GM19193 (cell line): ENCODE measurements around the gene SLC7A6OS.

Experiments used
- POLR2A ChIP-seq: IDR thresholded peaks from 4 replicates; pipeline ENCODE4 v1.6.1; 2011; ENCODE audit not compliant: insufficient read depth, insufficient read length; ENCODE audit errors: extremely low read depth

Gene SLC7A6OS

DNA sequence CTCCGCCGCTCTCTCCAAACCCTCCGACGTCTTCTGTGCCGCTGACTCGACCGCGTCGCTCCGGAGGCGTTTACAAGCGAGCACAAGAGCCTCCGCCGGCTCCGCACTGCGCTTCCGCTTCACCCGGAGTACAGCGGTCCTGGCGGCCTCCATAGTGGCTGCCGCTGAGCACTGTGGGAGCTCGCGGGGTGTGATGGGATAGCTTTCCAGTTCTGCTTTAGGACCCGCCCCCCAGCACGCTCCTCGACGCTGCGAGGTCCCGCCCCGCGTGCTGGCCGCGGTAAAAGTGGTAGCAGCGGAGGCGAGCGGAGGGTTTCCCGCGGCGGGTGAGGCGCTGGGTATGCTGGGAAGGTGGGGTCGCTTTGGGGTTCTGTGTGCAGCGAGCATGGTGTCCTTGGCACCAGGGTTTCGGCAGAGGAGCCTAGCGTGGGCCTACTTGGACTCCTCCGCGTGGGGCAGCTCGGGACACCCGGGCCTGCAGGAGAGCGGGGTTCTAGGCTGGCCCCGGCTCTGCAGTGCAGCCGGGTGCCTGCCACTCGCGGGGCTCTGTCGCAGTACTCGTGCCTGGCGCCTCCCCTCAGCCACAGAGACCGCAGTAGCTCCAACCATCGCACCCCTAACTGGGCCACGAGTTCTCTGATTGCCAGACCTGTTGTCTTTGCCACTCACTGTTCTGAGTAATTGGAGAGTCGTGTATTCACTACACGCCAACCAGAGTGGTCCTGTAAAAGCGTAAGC lies at the start of gene SLC7A6OS, which contains the start of gene PRMT7:
SLC7A6OS (minus strand) TSS at position 173 of the 738 bp plus-strand sequence; CDS start at position 153, 20 bp downstream.
PRMT7 (plus strand) TSS at position 246 of the 738 bp plus-strand sequence. CDS start 4,961 bp downstream, outside the sequence.
- TF ChIP-seq POLR2A: peak; percentile 96

DNA sequence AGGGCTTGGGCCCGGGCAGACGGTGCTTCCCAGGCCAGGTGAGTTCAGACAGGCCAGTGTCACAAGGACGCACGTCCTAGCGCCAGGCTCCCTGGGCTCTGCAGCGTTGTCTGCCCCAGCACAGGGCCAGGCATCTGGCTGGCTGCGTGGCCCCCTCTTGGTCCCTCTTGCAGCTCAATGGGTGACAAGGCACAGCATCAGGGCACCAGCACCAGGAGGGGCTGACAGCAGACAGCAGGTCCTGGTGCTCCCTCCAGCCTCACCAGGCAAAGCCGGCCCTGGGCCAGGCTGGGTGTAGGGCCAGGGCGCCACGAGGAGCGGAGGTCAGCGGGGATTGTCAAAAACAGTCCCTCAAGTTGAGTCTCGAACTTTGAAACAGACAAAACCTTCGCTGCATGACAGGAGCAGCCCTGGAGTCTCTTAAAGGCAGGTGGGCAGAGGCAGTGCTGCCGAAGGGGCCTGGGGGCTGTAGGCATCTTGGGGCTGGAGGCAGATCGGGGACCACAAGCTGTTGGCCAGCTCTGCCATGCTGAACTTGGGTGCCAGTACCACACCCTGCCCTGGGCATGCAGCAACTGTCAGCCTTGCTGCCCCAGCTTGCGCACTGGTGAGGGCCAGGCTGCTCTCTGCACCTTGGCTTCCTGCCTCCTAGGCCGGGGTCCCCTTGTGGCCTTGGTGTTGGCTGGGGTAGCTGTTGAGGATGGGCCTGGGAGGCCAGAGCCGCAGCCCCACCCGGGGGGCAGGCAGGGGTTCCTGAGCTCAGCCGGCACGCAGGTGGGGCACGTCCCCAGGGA lies 48.8 kb upstream of the SLC7A6OS start:
- no peak for TF ChIP-seq POLR2A

DNA sequence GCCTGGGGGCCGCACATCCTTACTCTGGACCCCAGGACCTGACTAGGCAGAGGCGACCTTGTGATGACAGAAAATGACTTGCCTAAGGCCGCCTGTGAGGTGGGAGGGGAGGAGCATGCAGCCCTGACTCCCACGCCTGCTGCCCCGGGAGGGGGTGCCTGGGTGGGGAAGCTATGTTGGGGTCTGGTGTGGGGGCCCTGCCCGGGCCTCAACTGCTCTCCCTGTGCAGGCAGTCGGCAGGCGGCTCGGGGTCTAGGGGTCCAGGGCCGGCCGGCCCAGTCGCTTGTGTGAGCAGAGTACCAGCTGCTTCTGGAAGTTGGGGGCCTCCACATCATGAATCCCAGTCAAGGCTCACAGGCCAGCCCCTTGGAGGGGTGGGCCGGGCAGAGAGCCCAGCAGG lies 48.2 kb upstream of the SLC7A6OS start:
- no peak for TF ChIP-seq POLR2A

DNA sequence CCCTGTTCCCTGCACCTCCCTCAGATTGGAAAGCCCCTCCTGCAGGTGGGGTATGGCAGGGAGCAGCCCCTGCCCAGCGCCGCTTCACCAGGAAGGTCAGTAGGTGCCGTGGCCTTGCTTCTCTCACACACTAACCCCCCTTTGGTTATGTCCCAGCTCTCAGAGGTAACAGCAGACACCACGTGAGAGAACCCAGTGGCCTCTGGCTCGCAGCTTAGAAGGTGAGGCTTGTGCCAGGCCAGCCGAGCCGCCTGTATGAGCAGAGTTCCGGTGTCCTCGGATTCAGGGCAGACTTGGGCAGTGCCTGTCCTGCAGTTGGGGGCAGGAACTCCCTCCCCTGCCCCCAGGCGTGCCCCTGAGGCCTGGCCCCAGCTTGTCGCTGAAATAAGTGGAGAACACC lies 47.2 kb upstream of the SLC7A6OS start:
- no peak for TF ChIP-seq POLR2A

DNA sequence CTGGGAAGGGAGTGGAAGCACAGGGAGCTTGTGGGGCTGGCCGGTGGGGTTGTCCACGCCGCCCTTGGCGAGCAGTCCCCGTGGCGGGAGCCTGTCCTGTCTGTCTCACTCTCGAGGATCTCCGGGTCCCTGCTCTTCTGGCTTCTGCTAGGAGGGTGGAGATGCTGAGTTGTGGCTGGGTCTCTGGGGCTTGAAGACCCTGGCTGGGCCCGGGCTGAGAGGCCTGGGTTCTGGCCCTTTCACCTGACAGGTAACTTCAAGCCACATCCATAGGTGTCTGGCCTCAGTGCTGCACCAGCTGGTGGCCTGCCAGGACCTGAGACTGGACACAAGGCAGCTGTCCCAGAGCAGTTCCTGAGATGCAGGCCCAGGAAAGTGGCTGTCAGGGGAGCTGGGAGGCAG lies 46.8 kb upstream of the SLC7A6OS start:
- TF ChIP-seq POLR2A: no peak

DNA sequence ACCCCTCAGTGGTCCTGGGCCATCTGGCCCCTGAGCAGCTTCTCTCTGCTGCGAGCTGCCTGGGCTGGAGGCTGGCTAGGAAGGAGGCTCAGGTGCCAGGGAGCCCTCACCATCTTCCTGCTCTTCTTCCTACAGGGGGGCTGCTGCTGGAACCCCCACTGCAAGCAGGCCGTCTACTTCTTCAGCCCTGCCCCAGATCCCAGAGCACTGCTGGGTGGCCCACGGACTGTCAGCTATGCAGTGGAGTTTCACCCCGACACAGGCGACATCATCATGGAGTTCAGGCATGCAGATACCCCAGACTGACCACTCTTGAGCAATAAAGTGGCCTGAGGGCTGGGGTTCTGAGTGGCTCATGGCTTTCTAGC lies 46.2 kb upstream of the SLC7A6OS start:
- TF ChIP-seq POLR2A: no peak

DNA sequence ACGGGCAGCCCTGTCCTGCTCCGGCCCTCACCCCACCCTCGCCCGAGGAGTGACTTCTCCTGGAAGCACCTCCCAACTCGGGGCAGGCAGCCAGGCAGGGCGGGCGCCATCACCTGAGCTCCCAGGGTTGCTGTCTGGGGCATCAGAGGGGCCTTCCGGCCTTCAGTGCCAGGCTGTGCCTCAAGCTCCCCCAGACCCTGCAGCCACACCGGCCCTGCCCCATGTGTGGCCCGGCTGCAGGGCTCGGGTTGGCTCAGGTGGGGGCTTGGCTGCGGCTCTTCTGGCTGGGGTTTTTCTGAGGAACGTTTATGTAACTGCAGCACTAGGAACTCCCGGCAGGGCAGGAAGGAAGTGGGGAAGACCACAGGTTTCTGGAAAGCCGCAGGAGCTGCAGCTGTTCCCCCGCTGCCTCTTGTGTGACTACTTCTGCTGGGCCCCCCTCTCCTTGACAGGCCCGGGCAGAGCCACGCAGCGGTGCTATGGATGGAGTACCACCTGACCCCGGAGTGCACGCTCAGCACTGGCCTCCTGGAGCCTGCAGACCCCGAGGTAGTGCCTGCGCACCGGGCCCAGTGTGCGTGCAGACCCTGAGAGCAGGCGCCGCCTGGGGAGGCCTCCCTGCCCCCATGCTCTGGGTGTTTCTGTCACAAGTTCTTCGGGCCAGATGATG lies 45.6 kb upstream of the SLC7A6OS start:
- TF ChIP-seq POLR2A: no peak

DNA sequence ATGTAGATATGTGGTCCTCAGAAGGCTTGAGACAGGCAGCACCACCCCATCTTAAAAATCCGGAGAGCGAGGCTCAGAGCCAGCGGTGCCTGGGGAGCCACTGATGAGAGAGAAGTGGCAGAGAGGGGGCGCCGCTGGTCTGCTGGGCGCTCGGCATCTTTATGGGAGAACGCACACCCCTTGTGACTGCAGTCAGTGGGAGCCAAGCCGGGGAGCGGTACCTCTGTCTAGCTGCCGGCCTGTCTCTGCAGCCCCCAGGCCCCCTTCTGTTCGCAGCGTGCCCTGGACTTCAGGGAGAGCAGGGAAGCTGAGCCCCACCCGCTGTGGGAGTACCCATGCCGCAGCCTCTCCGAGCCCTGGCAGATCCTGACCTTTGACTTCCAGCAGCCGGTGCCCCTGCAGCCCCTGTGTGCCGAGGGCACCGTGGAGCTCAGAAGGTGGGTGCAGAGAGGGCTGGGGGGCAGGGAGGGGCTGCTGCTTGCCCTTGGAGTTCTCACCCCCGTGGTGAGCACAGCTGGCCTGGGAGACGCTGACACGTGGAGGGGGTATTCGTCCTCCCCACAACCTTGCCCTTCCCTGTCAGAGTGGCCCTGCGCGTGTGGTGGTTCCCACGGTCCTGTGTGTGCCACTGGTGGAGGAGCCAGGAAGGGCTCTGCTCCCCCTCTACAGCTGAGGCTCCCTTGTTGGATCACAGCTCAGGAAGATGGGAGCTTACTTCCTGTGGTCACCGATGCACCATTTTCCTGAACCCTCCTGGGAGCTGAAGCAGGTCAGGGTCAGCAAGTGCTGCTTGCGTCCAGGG lies 44.9 kb upstream of the SLC7A6OS start:
- no peak for TF ChIP-seq POLR2A

DNA sequence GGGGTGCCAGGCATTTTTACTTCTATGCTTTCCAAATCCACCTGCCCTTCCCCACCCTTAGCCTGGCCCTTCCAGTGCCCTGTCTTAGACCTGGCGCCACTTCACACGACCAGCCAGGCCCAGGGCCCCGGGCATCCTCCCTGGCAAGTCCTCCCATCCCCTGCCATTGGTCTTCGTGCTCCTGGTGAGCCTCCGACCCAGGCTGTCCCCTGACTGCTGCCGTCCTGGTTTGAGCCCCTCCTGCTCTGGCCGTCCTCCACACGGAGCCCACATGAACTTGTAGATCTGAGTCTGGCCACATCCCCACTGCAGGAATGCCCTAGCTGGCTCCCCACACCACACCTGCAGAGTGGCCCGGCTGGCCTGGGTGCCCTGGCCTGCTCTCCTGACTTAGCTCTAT lies 44.1 kb upstream of the SLC7A6OS start:
- no peak for TF ChIP-seq POLR2A

DNA sequence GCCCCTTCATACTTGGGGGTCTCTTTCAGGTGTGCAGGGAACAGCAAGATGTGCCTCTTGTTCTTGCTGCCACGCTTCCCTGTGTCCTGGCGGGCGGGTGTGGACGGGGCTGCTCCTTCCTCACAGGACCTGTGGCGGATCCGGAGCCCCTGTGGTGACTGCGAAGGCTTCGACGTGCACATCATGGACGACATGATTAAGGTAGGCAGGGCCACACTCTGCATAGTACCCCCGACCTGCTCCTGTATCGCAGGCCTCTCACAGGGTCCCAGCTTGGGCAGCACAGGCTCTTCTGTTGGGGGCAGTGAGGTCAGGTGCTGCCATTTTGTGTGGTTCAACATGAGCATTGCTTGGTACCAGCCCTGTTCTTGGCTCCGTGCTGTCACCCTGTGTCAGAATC lies 42.6 kb upstream of the SLC7A6OS start:
- no peak for TF ChIP-seq POLR2A

DNA sequence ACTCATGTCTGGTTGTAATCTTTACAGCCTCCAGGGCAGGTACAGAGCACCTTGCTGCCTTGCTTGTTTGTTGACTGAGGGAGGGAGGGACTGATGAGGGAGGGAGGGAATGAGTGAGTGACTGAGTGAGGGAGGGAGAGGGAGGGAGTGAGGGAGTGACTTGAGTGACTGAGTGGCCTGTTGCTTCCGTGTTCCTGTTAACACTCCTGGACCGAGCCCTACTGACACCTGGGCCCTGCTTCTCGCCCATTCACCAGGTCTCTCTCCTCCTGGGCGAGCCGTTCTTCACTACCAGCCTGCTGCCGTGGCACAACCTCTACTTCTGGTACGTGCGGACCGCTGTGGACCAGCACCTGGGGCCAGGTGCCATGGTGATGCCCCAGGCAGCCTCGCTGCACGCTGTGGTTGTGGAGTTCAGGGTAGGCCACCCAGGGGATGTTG lies 41.3 kb upstream of the SLC7A6OS start:
- TF ChIP-seq POLR2A: no peak

DNA sequence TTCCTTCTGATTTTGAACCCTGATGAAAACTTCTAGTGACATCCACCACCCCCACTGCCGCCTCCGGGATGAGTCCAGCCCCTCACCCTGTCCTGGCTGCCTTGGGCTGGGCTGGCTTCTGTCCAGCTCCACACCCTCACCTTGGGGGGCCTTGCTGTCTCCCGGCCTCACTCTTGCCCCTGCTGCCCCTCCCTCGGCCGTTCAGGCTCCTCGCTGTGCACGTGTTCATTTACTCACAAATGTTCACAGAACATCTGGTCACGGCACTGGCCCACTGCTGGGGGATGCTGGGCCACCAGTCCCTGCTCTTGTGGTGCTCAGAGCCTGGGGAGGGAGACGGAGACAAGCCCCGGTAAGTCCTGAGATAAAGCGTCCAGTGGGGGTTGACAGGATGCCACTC lies 40.7 kb upstream of the SLC7A6OS start:
- TF ChIP-seq POLR2A: no peak

DNA sequence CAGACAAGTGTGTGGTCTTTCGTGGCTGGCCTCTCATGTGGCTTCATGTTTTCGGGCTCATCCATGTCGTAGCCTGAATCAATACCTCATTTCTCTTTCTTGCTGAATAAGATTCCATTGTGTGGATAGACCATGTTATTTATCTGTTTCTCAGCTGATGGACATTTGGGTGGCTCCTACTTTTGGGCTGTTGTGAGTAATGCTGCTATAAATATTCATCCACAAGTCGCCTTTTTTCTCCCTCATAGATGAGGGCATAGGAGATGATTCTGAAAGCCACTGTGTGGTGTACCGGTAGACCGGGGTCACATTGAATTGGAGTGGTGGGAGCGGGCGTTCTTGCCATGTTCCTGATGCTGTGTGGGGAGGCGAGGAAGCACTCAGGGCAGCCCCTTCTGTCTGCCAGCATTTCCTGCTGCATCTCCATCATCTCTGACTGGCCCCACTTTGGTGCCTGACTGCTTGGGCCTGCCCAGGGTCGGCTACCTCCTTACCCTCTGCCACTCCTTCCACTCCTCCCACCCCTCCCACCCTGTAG lies 40.1 kb upstream of the SLC7A6OS start:
- no peak for TF ChIP-seq POLR2A

DNA sequence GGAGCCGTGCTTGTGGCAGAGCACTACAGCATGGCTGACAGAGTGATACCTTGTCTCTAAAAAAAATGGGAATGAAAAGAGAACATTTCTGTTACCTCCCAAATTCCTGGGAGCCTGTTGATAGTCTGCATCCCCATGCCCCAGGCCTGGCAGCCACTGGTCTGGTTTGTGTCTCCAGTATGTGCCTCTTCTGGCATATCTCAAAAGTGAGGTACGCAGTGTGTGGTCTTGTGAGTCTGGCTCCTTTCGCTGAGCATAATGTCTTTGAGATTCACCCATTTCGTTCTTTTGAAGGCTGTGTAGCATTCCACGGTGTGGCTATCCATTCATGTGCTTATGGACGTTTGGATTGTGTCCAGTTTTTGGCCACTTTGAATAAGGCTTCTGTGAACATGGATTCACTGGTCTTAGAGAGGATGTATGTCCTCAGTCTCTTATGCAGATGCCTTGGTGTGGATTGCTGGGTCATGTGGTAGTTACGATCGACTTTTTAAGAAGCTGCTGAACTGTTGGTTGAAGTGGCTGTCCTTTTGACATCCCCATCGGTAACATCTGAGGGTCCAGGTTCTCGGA lies 39.2 kb upstream of the SLC7A6OS start:
- no peak for TF ChIP-seq POLR2A
